Trophoblast cell (in vitro differentiated cells and primary cell): ENCODE measurements around the gene SEMA4D.
"Not testable (repeated sequence)": the region's sequence is repeated elsewhere in the genome, so short reads cannot be mapped to it uniquely, and the experiment has no call there.

Experiments used
- DNase-seq, 2 donors: peaks; one replicate each; pipeline ENCODE4 v3.0.0-alpha.2; 2016
- H2AFZ ChIP-seq: 2 replicates; pipeline ENCODE4 v1.6.1; 2013; ENCODE audit warnings: low read length, moderate library complexity, mild to moderate bottlenecking; ENCODE audit not compliant: insufficient read depth, poor library complexity
- H2AK5ac ChIP-seq: 2 replicates; pipeline ENCODE4 v1.6.1; 2013; ENCODE audit warnings: mild to moderate bottlenecking, low read length
- H2BK120ac ChIP-seq: 2 replicates; pipeline ENCODE4 v1.6.1; 2013; ENCODE audit warnings: low read length, mild to moderate bottlenecking, moderate library complexity; ENCODE audit not compliant: insufficient read depth, poor library complexity
- H2BK12ac ChIP-seq: 2 replicates; pipeline ENCODE4 v1.6.1; 2013; ENCODE audit warnings: mild to moderate bottlenecking, low read length, moderate library complexity
- H2BK5ac ChIP-seq: 2 replicates; pipeline ENCODE4 v1.6.1; 2013; ENCODE audit warnings: low read length, low read depth, moderate library complexity, mild to moderate bottlenecking; ENCODE audit not compliant: poor library complexity
- H3K14ac ChIP-seq: 2 replicates; pipeline ENCODE4 v1.6.1; 2013; ENCODE audit warnings: mild to moderate bottlenecking, low read length
- H3K18ac ChIP-seq: 2 replicates; pipeline ENCODE4 v1.6.1; 2013; ENCODE audit warnings: mild to moderate bottlenecking, low read length
- H3K23ac ChIP-seq: 2 replicates; pipeline ENCODE4 v1.6.1; 2013; ENCODE audit warnings: low read length
- H3K27ac ChIP-seq: 2 replicates; pipeline ENCODE4 v1.5.1; 2013; ENCODE audit warnings: low read depth, mild to moderate bottlenecking, inconsistent platforms, low read length, moderate library complexity
- H3K27me3 ChIP-seq: 2 replicates; pipeline ENCODE4 v1.6.1; 2013; ENCODE audit warnings: inconsistent platforms, mild to moderate bottlenecking, low read length, moderate library complexity; ENCODE audit not compliant: insufficient read depth
- H3K36me3 ChIP-seq, 2 experiments: 1 replicate in 1 of 2; 2 replicates in 1 of 2; pipeline ENCODE4 v1.6.1; 2013; ENCODE audit warnings: low read length in 2 of 2, mild to moderate bottlenecking in 2 of 2, moderate library complexity in 1 of 2; ENCODE audit not compliant: insufficient read depth in 2 of 2, control insufficient read depth in 1 of 2
- H3K4ac ChIP-seq: 2 replicates; pipeline ENCODE4 v1.6.1; 2013; ENCODE audit warnings: low read depth, mild to moderate bottlenecking, low read length, moderate library complexity
- H3K4me1 ChIP-seq, 2 experiments: 1 replicate in 1 of 2; 2 replicates in 1 of 2; pipeline ENCODE4 v1.6.1; 2013; ENCODE audit warnings: low read length in 2 of 2, mild to moderate bottlenecking in 2 of 2, moderate library complexity in 1 of 2; ENCODE audit not compliant: insufficient read depth in 2 of 2, control insufficient read depth in 1 of 2
- H3K4me2 ChIP-seq: 2 replicates; pipeline ENCODE4 v1.6.1; 2013; ENCODE audit warnings: inconsistent platforms, mild to moderate bottlenecking, low read length, moderate library complexity
- H3K4me3 ChIP-seq: 2 replicates; pipeline ENCODE4 v1.5.1; 2013; ENCODE audit warnings: mild to moderate bottlenecking, low read depth, low read length, inconsistent platforms
- H3K79me1 ChIP-seq: one replicate; pipeline ENCODE4 v1.6.1; 2013; ENCODE audit warnings: low read length
- H3K79me2 ChIP-seq: 2 replicates; pipeline ENCODE4 v1.6.1; 2013; ENCODE audit warnings: low read length, mild to moderate bottlenecking; ENCODE audit not compliant: control insufficient read depth, insufficient read depth, poor library complexity
- H3K9ac ChIP-seq: 2 replicates; pipeline ENCODE4 v1.6.1; 2013; ENCODE audit warnings: mild to moderate bottlenecking, low read length
- H3K9me3 ChIP-seq: 2 replicates; pipeline ENCODE4 v1.6.1; 2013; ENCODE audit warnings: low read depth, mild to moderate bottlenecking, control low read depth, inconsistent platforms, low read length; ENCODE audit not compliant: insufficient read depth
- H4K12ac ChIP-seq: 2 replicates; pipeline ENCODE4 v1.6.1; 2013; ENCODE audit warnings: low read depth, mild to moderate bottlenecking, low read length, moderate library complexity
- H4K8ac ChIP-seq: 2 replicates; pipeline ENCODE4 v1.6.1; 2013; ENCODE audit warnings: low read depth, mild to moderate bottlenecking, low read length, moderate library complexity
- H4K91ac ChIP-seq: one replicate; pipeline ENCODE4 v1.6.1; 2013; ENCODE audit warnings: low read depth, mild to moderate bottlenecking, low read length, moderate library complexity
- WGBS: extraction: QIAGEN DNeasy Blood & Tissue Kit; methylation state at CpG from one replicate; pipeline ENCODE4 v1.1.7; 2013; ENCODE audit warnings: missing lambda C conversion rate; ENCODE audit not compliant: insufficient read length, insufficient coverage; ENCODE audit errors: extremely low coverage; 5-methylcytosine and 5-hydroxymethylcytosine counted together

Gene SEMA4D

GRCh38 chr9:89475891-89476440 lies 21.9 kb downstream of the SEMA4D start:
- H3K36me3 ChIP-seq, result no peaks in the 10 kb centered on the region
- H2AK5ac ChIP-seq, result no peak overlapping the region
- H2BK5ac ChIP-seq, result no peak overlapping the region
- no peak overlapping the region for H2BK12ac ChIP-seq
- no peak overlapping the region for H2BK120ac ChIP-seq
- H4K91ac ChIP-seq, result no peak overlapping the region
- no peak overlapping the region for H3K9ac ChIP-seq
- no peak for DNase-seq
- no peak overlapping the region for H3K14ac ChIP-seq
- peaks cover 3% of the 10 kb centered on the region for H3K9me3 ChIP-seq
- peaks cover 2 to 5% of the 10 kb centered on the region in 2 experiments for H3K4me1 ChIP-seq
- no peak overlapping the region for H4K8ac ChIP-seq
- no peaks in the 10 kb centered on the region for H3K27me3 ChIP-seq
- H3K18ac ChIP-seq, result no peak overlapping the region
- H4K12ac ChIP-seq, result no peak overlapping the region
- no peaks in the 10 kb centered on the region for H3K79me2 ChIP-seq
- no peak overlapping the region for H3K4me3 ChIP-seq
- H2AFZ ChIP-seq, result no peak overlapping the region
- no peak overlapping the region for H3K4ac ChIP-seq
- no peak overlapping the region for H3K4me2 ChIP-seq
- H3K79me1 ChIP-seq, result no peaks in the 10 kb centered on the region
- WGBS, result no CpG with 5 or more reads among the region's 9 CpGs
- no peak overlapping the region for H3K27ac ChIP-seq
- H3K23ac ChIP-seq, result no peak overlapping the region

- WGBS, result no CpG with 5 or more reads among the region's 3 CpGs
- H3K9me3 ChIP-seq, result peaks cover 3% of the 10 kb centered on the region
Measured at GRCh38 chr9:89474939-89475338, 23.0 kb downstream of the SEMA4D start.

GRCh38 chr9:89473762-89474469 lies 24.0 kb downstream of the SEMA4D start:
- H3K4me2 ChIP-seq, result no peak overlapping the region
- H3K4me3 ChIP-seq, result no peak overlapping the region
- H3K27ac ChIP-seq, result no peak overlapping the region
- no peak overlapping the region for H4K12ac ChIP-seq
- no peak overlapping the region for H3K4ac ChIP-seq
- no peak overlapping the region for H4K91ac ChIP-seq
- no peak overlapping the region for H2AK5ac ChIP-seq
- H2BK12ac ChIP-seq, result no peak overlapping the region
- no peaks in the 10 kb centered on the region for H3K27me3 ChIP-seq
- no peaks in the 10 kb centered on the region for H3K36me3 ChIP-seq
- no peak overlapping the region for H3K18ac ChIP-seq
- peaks cover 3% of the 10 kb centered on the region for H3K9me3 ChIP-seq
- H3K79me2 ChIP-seq, result no peaks in the 10 kb centered on the region
- H3K23ac ChIP-seq, result no peak overlapping the region
- no peak overlapping the region for H2BK5ac ChIP-seq
- no peak overlapping the region for H2AFZ ChIP-seq
- no peak overlapping the region for H2BK120ac ChIP-seq
- H4K8ac ChIP-seq, result no peak overlapping the region
- WGBS, result no CpG with 5 or more reads among the region's 7 CpGs
- H3K14ac ChIP-seq, result no peak overlapping the region
- peak in 1 of 2 donors; percentile 55 for DNase-seq
- H3K4me1 ChIP-seq, result peaks cover 2 to 5% of the 10 kb centered on the region in 2 experiments
- H3K9ac ChIP-seq, result no peak overlapping the region
- H3K79me1 ChIP-seq, result no peaks in the 10 kb centered on the region

More at GRCh38 chr9:89474939-89475338, 23.0 kb downstream of the SEMA4D start:
- H3K18ac ChIP-seq, result no peak overlapping the region
- DNase-seq, result no peak
- H3K4me1 ChIP-seq, result peaks cover 2 to 5% of the 10 kb centered on the region in 2 experiments
- H3K4me3 ChIP-seq, result no peak overlapping the region
- H3K14ac ChIP-seq, result no peak overlapping the region
- no peak overlapping the region for H2AFZ ChIP-seq
- H3K36me3 ChIP-seq, result no peaks in the 10 kb centered on the region
- no peaks in the 10 kb centered on the region for H3K79me2 ChIP-seq
- no peak overlapping the region for H3K4ac ChIP-seq
- H4K12ac ChIP-seq, result no peak overlapping the region
- no peak overlapping the region for H4K91ac ChIP-seq
- H2BK120ac ChIP-seq, result no peak overlapping the region
- H2BK5ac ChIP-seq, result no peak overlapping the region
- H4K8ac ChIP-seq, result no peak overlapping the region
- H3K79me1 ChIP-seq, result no peaks in the 10 kb centered on the region
- no peak overlapping the region for H3K9ac ChIP-seq
- H3K27ac ChIP-seq, result no peak overlapping the region
- H2AK5ac ChIP-seq, result no peak overlapping the region
- no peak overlapping the region for H3K4me2 ChIP-seq
- H3K23ac ChIP-seq, result no peak overlapping the region
- H2BK12ac ChIP-seq, result no peak overlapping the region
- H3K27me3 ChIP-seq, result no peaks in the 10 kb centered on the region

- DNase-seq, H3K27ac ChIP-seq, H4K91ac ChIP-seq, H3K36me3 ChIP-seq, H4K12ac ChIP-seq, H2BK12ac ChIP-seq, H3K9me3 ChIP-seq, H3K4me2 ChIP-seq, H2BK5ac ChIP-seq, H3K9ac ChIP-seq, H2BK120ac ChIP-seq, H3K79me2 ChIP-seq, H3K79me1 ChIP-seq, H3K18ac ChIP-seq, H2AFZ ChIP-seq, H3K4ac ChIP-seq, H2AK5ac ChIP-seq, H4K8ac ChIP-seq, H3K27me3 ChIP-seq, H3K4me1 ChIP-seq, H3K14ac ChIP-seq: not testable (repeated sequence)
- H3K4me3 ChIP-seq, result peak overlapping the region; percentile 31
- H3K23ac ChIP-seq, result peak overlapping the region; percentile 30
- no CpG with 5 or more reads among the region's 6 CpGs for WGBS
Measured at GRCh38 chr9:89471796-89472320, 26.1 kb downstream of the SEMA4D start.
